T-helper 2 cell treated with Interferon-gamma antibody and Interleukin-4, amounts not matched to agents 5 μg/mL and 100 μg/mL, for 36 hours (primary cell): ENCODE data around the gene CYBB.

ENCODE experiments used
- DNase-seq: peaks from one replicate; pipeline ENCODE4 v3.0.0; 2021; ENCODE audit warnings: low spot score
- H3K27ac Mint-ChIP-seq: one replicate; pipeline ENCODE4 v1.8.0; 2021; ENCODE audit warnings: mild to moderate bottlenecking, mixed read lengths
- H3K27me3 Mint-ChIP-seq: one replicate; pipeline ENCODE4 v1.8.0; 2021; ENCODE audit warnings: low read depth, mixed read lengths
- H3K36me3 Mint-ChIP-seq: one replicate; pipeline ENCODE4 v1.8.0; 2021; ENCODE audit warnings: low read depth, mixed read lengths
- H3K4me1 Mint-ChIP-seq: one replicate; pipeline ENCODE4 v1.8.0; 2021; ENCODE audit warnings: low read depth, mixed read lengths
- H3K4me3 Mint-ChIP-seq: one replicate; pipeline ENCODE4 v1.8.0; 2022; ENCODE audit warnings: mild to moderate bottlenecking, moderate library complexity, mixed read lengths
- H3K9me3 Mint-ChIP-seq: one replicate; pipeline ENCODE4 v1.8.0; 2021; ENCODE audit warnings: mixed read lengths

Gene CYBB

DNA sequence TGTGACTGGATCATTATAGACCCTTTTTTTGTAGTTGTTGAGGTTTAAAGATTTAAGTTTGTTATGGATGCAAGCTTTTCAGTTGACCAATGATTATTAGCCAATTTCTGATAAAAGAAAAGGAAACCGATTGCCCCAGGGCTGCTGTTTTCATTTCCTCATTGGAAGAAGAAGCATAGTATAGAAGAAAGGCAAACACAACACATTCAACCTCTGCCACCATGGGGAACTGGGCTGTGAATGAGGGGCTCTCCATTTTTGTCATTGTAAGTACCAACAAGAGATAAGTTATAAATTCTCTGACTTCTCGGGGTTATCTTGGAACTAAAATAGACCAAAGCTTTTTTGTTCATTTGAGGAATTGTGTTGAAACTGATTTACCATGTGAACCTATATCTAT, at the start of gene CYBB:
CYBB (plus strand) TSS at position 203 of the 400 bp plus-strand sequence; CDS start at position 222, 19 bp downstream.
- Mint-ChIP-seq H3K9me3 (peaks cover 4% of the 10 kb centered on the region), H3K4me3 (no peak within 1 kb of the TSS), H3K4me1 (peaks cover 19% of the 10 kb centered on the region), H3K27me3 (no peaks in the 10 kb centered on the region), H3K27ac (no peak within 1 kb of the TSS), H3K36me3 (no peaks in the 10 kb centered on the region)
- DNase-seq: no peak

DNA sequence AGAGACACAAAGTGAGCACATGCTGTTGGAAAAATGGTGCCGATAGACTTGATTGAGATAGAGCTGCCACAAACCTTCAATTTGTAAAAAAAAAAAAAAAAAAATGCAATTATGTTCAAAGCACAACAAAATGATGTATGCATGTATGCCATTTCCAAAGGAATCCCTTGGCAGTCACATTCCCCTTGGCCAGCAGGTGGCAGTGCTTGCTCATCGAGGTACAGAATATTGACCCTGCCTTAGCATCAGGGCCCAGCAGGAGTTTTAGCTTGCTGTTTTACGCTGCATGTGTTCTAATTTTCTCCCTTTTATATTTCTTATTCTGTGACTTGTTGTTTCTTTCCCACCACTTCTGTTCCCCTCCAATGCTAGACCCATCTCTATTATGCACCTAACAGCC, 34.5 kb upstream of the CYBB start:
- peak; percentile 48 for DNase-seq
- H3K27ac Mint-ChIP-seq: no peak overlapping the region
- peaks cover 23% of the 10 kb centered on the region for H3K27me3 Mint-ChIP-seq
- H3K4me3 Mint-ChIP-seq: no peak overlapping the region
- H3K36me3 Mint-ChIP-seq: no peaks in the 10 kb centered on the region
- H3K9me3 Mint-ChIP-seq: no peaks in the 10 kb centered on the region
- peaks cover 12% of the 10 kb centered on the region for H3K4me1 Mint-ChIP-seq

DNA sequence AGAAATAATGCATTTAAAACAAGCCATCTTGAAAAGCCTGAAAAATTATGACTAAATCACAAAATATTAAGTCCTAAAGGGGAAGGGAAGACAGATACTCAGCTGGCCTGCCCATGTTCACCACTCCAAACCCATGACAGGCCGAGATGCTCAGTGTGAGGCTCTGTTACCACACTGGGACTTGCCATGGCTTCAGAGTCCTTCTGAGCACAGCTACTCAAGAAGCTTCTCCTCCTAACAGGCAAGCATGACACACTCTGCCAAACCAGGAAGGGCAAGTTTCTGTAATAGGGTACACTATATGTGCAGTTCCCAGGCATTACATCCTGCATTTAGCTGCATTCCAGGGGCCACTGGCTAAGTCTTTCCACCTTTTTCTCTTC, 34.0 kb upstream of the CYBB start:
- Mint-ChIP-seq H3K9me3 (no peaks in the 10 kb centered on the region), H3K27me3 (peaks cover 18% of the 10 kb centered on the region), H3K4me3 (peak overlapping the region; percentile 41), H3K4me1 (peaks cover 12% of the 10 kb centered on the region), H3K27ac (no peak overlapping the region), H3K36me3 (no peaks in the 10 kb centered on the region)
- no peak for DNase-seq

DNA sequence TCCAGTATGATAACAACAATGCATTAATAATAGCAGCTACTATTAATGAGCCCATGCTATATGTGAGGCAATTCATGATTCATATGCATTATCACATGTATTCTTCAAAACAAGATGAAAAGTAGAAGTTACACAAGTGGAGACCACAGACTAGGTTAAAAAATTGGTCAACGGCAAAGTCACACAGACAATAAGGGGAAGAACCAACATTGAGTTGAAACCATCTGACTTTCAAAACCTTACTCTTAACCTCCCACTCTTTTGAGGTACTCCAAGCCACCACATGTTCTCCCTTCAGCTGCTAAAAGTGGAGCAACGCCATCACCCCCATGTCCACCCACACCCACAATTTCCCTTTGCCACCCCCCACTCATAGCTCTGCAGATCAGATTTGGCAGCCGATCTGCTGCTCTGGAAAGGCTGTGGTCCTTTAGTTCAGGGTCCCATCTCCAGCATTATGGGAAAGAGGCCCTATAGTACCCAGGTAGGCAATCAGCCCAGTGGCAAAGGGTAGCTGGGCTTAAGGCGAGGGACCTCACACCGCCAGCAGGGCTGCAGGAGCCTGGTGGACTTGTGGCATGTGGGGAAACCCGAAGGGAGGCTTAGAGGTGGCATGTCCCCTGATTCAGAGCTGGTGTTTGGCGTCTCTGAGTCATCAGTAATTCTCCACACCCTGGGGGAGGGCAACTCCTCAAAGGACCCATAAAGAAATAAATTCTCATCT, 33.5 kb upstream of the CYBB start:
- Mint-ChIP-seq H3K27me3 (peaks cover 16% of the 10 kb centered on the region), H3K4me3 (peak overlapping the region; percentile 41), H3K4me1 (peaks cover 15% of the 10 kb centered on the region), H3K36me3 (no peaks in the 10 kb centered on the region), H3K9me3 (peaks cover 3% of the 10 kb centered on the region), H3K27ac (peak overlapping the region; percentile 82)
- DNase-seq: peak; percentile 52

DNA sequence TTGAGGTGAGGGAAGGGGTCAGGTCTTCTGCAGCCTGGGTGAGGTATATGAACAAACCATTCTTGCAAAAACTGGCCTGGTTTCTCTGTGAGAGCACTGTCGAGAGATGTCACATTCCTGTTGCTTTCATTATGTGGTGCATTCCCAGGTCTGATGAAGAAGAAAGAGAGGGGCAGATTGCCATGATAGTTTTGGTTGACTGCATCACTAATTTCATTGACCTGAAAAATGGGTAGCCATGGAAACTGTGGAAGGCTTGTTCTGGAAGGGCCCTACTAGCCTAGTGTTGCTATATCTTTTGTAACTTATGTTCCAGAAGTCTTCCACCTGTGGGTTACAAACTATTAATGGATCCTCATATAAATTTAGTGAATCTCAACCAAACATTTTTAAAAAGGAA, 32.9 kb upstream of the CYBB start:
- Mint-ChIP-seq H3K36me3 (no peaks in the 10 kb centered on the region), H3K9me3 (peaks cover 6% of the 10 kb centered on the region), H3K4me3 (no peak overlapping the region), H3K27me3 (peaks cover 10% of the 10 kb centered on the region), H3K27ac (no peak overlapping the region), H3K4me1 (peaks cover 18% of the 10 kb centered on the region)
- no peak for DNase-seq

DNA sequence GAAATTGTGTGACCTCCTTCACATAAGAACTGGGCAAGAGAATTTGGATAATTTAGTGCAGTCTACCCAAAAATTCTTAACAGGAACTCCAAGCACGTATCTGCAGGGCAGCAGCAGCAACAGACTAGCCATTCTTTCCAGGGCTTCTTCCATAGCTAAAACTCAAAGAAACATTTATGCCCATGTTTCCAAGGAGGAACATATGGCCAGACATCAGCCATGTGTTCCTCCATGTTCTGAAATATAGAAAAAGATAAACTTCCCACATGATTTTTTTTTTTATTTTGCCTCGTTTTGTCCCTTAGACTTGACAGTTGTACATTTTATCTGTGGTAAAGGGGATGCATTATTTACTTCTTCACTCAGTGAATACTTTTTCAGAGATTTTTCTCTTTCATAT, 27.6 kb upstream of the CYBB start:
- H3K36me3 Mint-ChIP-seq: peaks cover 6% of the 10 kb centered on the region
- H3K27me3 Mint-ChIP-seq: no peaks in the 10 kb centered on the region
- peaks cover 6% of the 10 kb centered on the region for H3K9me3 Mint-ChIP-seq
- peaks cover 16% of the 10 kb centered on the region for H3K4me1 Mint-ChIP-seq
- no peak for DNase-seq
- no peak overlapping the region for H3K4me3 Mint-ChIP-seq
- H3K27ac Mint-ChIP-seq: no peak overlapping the region

DNA sequence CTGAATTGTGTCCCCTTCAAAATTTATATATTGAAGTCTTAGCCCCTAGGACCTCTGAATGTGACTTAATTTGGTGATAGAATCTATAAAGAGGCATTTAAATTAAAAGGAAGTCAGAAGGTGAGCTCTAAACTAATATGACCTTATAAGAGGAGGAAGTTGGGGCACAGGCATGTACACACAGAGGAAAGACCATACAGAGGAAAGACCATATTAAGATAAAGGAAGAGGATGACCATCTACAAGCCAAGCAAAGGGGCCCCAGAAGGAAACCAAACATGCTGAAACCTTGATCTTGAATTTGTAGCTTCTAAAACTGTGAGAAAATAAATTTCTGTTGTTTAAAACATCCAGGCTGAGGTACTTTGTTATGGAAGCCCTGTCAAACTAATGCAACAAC, 26.9 kb upstream of the CYBB start:
- Mint-ChIP-seq H3K9me3 (peaks cover 11% of the 10 kb centered on the region), H3K4me1 (peaks cover 20% of the 10 kb centered on the region), H3K27me3 (no peaks in the 10 kb centered on the region), H3K36me3 (peaks cover 6% of the 10 kb centered on the region), H3K4me3 (no peak overlapping the region), H3K27ac (peak overlapping the region; percentile 75)
- no peak for DNase-seq

DNA sequence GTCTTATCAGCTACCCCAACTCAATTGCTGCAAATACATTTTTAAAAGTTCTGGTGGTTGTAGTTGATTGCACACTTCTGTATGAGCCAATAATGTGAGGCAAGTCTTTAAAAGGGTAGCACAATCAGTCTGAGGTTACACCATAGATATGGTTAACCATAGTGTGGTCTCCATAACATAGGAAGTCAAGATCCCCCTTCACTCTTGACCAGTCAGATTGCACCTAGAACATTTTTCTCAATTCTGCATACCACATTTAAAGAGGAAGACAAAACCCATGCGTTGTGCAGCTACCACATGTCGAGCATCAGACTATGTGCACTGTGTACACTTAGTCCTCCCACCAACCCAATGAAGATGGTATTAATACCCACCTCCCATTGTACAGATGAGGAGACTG, 26.5 kb upstream of the CYBB start:
- DNase-seq: no peak
- H3K9me3 Mint-ChIP-seq: peaks cover 12% of the 10 kb centered on the region
- peaks cover 6% of the 10 kb centered on the region for H3K36me3 Mint-ChIP-seq
- peak overlapping the region; percentile 10 for H3K27ac Mint-ChIP-seq
- peaks cover 20% of the 10 kb centered on the region for H3K4me1 Mint-ChIP-seq
- no peaks in the 10 kb centered on the region for H3K27me3 Mint-ChIP-seq
- peak overlapping the region; percentile 9 for H3K4me3 Mint-ChIP-seq

DNA sequence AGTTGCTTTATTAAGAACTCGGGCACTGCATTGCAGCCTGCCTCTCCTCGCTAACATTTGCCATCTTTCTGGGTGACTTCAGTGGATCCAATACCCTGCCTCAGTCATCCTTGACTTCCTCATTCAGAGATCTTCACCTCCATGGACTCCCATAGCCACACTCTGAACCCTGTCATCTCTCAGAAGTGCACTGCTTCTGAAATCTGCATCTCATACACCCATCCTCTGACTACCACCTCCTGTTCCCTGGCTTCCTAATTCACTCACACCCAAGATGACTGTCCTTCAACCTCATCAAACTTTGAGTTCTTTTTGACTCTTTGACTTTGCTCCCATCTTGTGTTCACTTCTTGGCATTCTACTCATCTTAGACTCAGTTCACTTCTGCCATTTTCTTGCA, 25.3 kb upstream of the CYBB start:
- Mint-ChIP-seq H3K4me3 (no peak overlapping the region), H3K27ac (no peak overlapping the region), H3K9me3 (peaks cover 12% of the 10 kb centered on the region), H3K27me3 (no peaks in the 10 kb centered on the region), H3K36me3 (peaks cover 6% of the 10 kb centered on the region), H3K4me1 (peaks cover 18% of the 10 kb centered on the region)
- peak; percentile 7 for DNase-seq

DNA sequence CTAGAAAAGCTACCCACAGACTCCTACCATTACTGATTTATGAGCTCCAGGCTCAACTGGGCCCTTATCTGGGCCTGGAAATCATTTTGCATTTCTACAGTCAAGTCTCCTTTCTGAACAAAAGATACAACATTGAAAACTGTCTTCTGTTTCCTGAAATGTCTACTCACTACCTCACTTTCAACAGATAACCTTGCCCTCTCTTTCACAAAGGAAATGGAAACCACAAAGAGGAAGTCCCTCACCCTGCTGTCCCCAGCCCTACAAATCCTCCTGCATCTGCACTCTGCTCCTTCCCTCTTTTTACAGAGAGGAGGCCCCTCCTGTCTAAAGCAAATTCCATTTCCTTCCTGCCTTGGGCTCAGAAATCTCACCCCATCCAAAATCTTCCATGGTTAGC, 24.8 kb upstream of the CYBB start:
- Mint-ChIP-seq H3K27ac (no peak overlapping the region), H3K27me3 (no peaks in the 10 kb centered on the region), H3K36me3 (peaks cover 6% of the 10 kb centered on the region), H3K9me3 (peaks cover 12% of the 10 kb centered on the region), H3K4me1 (peaks cover 18% of the 10 kb centered on the region), H3K4me3 (no peak overlapping the region)
- peak; percentile 32 for DNase-seq

DNA sequence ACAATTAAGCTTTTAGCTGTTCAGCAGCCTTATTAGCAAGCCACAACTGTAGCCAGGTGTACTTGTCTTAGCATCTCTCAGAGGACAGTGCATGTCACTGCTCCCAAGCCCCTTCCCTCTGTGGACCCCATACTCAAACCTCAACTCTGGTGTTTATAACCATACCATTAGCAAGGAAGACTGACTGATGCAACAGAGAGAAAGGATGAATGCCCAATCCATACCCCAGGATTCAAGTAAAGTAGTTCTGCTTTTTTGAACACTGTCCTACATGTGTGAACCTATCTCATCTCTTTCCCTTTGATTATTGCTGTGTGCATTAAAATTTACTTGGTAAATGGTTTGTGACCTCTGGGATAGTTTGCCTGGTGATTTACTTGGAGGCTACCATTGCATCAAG, 22.8 kb upstream of the CYBB start:
- no peak for DNase-seq
- H3K4me1 Mint-ChIP-seq: peaks cover 12% of the 10 kb centered on the region
- no peak overlapping the region for H3K4me3 Mint-ChIP-seq
- H3K27me3 Mint-ChIP-seq: no peaks in the 10 kb centered on the region
- peaks cover 6% of the 10 kb centered on the region for H3K36me3 Mint-ChIP-seq
- H3K9me3 Mint-ChIP-seq: peaks cover 5% of the 10 kb centered on the region
- no peak overlapping the region for H3K27ac Mint-ChIP-seq

DNA sequence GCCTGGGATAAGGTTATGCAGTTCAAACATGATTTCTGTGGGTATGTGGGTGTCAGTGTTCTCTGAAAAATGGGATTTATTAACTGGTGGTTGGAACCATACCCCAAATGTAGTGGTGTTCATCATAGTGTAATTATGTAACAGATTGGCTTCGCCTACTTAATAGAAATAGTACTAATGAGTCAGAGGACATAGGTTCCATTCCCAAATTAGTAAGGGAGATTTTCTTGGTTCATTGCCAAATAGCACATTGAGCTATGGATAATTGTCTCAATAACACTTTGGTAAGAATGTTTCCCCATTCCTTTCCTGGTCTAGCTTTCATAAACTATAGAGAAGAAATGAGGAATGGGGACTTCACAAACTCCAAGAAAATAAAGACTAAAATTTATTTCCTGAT, 20.5 kb upstream of the CYBB start:
- Mint-ChIP-seq H3K4me3 (no peak overlapping the region), H3K9me3 (peaks cover 5% of the 10 kb centered on the region), H3K4me1 (peaks cover 10% of the 10 kb centered on the region), H3K36me3 (no peaks in the 10 kb centered on the region), H3K27me3 (no peaks in the 10 kb centered on the region), H3K27ac (no peak overlapping the region)
- no peak for DNase-seq

DNA sequence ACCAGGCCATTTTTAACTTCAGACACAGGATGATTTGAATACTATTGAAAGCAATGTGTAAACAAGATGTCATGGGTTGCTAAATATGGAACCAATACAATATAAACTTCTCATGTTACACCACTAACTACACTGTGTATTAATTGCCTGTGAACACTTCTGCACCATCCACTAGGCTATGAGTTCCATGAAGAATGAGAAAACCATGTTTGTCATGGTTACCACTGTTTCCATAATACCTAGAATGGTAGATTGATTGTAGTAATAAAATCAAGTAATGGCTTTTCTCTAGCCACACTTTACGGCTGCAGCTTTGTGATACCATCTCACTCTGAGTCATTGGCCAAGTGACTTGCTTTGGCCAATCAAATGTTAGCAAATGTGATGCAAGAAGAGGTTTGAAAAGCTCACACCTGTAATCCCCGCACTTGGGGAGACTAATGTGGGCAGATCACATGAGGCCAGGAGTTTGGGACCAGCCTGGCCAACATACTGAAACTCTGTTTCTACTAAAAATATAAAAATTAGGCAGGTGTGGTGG, 19.9 kb upstream of the CYBB start:
- no peak overlapping the region for H3K4me3 Mint-ChIP-seq
- peaks cover 5% of the 10 kb centered on the region for H3K9me3 Mint-ChIP-seq
- DNase-seq: no peak
- no peaks in the 10 kb centered on the region for H3K27me3 Mint-ChIP-seq
- no peaks in the 10 kb centered on the region for H3K36me3 Mint-ChIP-seq
- H3K27ac Mint-ChIP-seq: no peak overlapping the region
- peaks cover 10% of the 10 kb centered on the region for H3K4me1 Mint-ChIP-seq

DNA sequence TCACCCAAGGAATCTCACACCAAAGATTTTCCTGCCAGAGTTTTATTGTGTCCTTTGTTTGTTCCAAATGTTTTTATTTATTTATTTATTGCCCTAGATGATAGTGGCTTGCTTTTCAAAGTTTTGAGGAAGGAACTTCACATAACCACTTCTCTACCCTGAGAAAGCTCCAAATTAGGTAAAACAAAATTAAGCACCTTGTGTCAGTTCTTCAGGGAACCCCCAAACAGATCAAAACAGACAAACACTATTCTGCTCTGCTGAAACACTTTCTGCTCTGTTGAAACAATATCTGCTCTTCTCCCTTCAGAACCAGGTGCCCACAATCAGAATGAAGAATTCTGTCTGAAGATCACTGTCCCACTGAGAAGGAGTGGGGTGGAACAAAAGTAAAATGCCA, 16.5 kb upstream of the CYBB start:
- Mint-ChIP-seq H3K27ac (no peak overlapping the region), H3K9me3 (no peaks in the 10 kb centered on the region), H3K4me3 (no peak overlapping the region), H3K36me3 (no peaks in the 10 kb centered on the region), H3K4me1 (peaks cover 12% of the 10 kb centered on the region), H3K27me3 (no peaks in the 10 kb centered on the region)
- DNase-seq: no peak

DNA sequence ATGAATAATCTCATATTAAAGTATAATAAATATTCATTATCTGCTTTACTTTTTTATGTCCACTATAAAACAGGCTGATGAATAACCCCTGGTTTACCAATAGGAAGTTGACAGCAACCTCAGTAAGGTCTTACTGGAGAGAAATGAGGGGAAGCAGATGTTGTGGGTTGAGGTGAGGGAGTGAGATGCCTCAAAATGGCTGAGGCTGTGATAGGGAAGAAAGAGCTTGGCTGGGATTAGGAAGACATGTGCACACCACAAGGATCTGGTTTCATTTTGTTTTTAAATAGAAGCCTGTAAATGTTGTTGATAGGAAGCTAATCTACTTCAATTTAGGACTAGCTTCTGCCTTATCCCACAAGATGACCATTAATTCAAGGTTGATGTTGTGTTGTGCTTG, 14.4 kb upstream of the CYBB start:
- no peak overlapping the region for H3K27ac Mint-ChIP-seq
- H3K36me3 Mint-ChIP-seq: no peaks in the 10 kb centered on the region
- H3K9me3 Mint-ChIP-seq: no peaks in the 10 kb centered on the region
- H3K4me1 Mint-ChIP-seq: peaks cover 14% of the 10 kb centered on the region
- no peak overlapping the region for H3K4me3 Mint-ChIP-seq
- no peak for DNase-seq
- no peaks in the 10 kb centered on the region for H3K27me3 Mint-ChIP-seq
